ENCODE measurements around the gene PAPOLG. TPM values are rescaled to one million over a fixed set of nuclear protein-coding genes. Genes with fewer than 3 reads are reported as not detected.

Gene PAPOLG
- total RNA-seq, 4 donors from 2014 or later, result 14.4 to 21.6 (median 18.7) TPM

GRCh38 chr2:60746318-60746717, 9.8 kb upstream of the PAPOLG start:
- intact Hi-C loops (cut with DNase I; ENCODE audit: low total_unique reads), result no loop called here
- TF ChIP-seq POLR2A (IDR thresholded peaks at IDR 0.05), result no peak
- TF ChIP-seq CTCF (IDR thresholded peaks at IDR 0.05), result no peak
- no peak overlapping the region for H3K4me3 ChIP-seq (ENCODE audit: low read depth, poor library complexity, severe bottlenecking)
- WGBS, 2 donors, result 58 to 73% methylated on average over 8 of the region's 8 CpGs
- DNase-seq (ENCODE audit: low spot score in 2 of 2), result no peak

- 90 to 94% methylated on average over 1 of the region's 1 CpG for WGBS, 2 donors
- no peak for DNase-seq (ENCODE audit: low spot score in 2 of 2)
- TF ChIP-seq POLR2A (IDR thresholded peaks at IDR 0.05) (no peak), CTCF (IDR thresholded peaks at IDR 0.05) (no peak)
- intact Hi-C loops (cut with DNase I; ENCODE audit: low total_unique reads), result no loop called here
- H3K4me3 ChIP-seq (ENCODE audit: low read depth, poor library complexity, severe bottlenecking), result no peak overlapping the region
Observed at GRCh38 chr2:60759654-60760053, 3.6 kb downstream of the PAPOLG start.

- WGBS, 2 donors, result 69 to 77% methylated on average over 3 of the region's 3 CpGs
- no peak for TF ChIP-seq POLR2A (IDR thresholded peaks at IDR 0.05)
- intact Hi-C loops (cut with DNase I; ENCODE audit: low total_unique reads), result no loop called here
Observed at GRCh38 chr2:60764736-60765534, 8.9 kb downstream of the PAPOLG start.

GRCh38 chr2:60766283-60766682, 10.2 kb downstream of the PAPOLG start:
- WGBS, 2 donors, result 99% methylated on average over 3 of the region's 3 CpGs
- intact Hi-C loops (cut with DNase I; ENCODE audit: low total_unique reads), result no loop called here

More at GRCh38 chr2:60764736-60765534, 8.9 kb downstream of the PAPOLG start:
- no peak for DNase-seq (ENCODE audit: low spot score in 2 of 2)
- H3K4me3 ChIP-seq (ENCODE audit: low read depth, poor library complexity, severe bottlenecking), result no peak overlapping the region

GRCh38 chr2:60771508-60771907, 15.4 kb downstream of the PAPOLG start:
- intact Hi-C loops (cut with DNase I; ENCODE audit: low total_unique reads), result no loop called here
- no peak for DNase-seq (ENCODE audit: low spot score in 2 of 2)
- TF ChIP-seq POLR2A (IDR thresholded peaks at IDR 0.05), result no peak
- TF ChIP-seq CTCF (IDR thresholded peaks at IDR 0.05), result no peak
- 92 to 97% methylated on average over 3 of the region's 3 CpGs for WGBS, 2 donors
- no peak overlapping the region for H3K4me3 ChIP-seq (ENCODE audit: low read depth, poor library complexity, severe bottlenecking)

More at GRCh38 chr2:60766283-60766682, 10.2 kb downstream of the PAPOLG start:
- DNase-seq (ENCODE audit: low spot score in 2 of 2), result no peak
- no peak overlapping the region for H3K4me3 ChIP-seq (ENCODE audit: low read depth, poor library complexity, severe bottlenecking)
- TF ChIP-seq POLR2A (IDR thresholded peaks at IDR 0.05) (no peak), CTCF (IDR thresholded peaks at IDR 0.05) (no peak)

GRCh38 chr2:60775048-60775639, 19.1 kb downstream of the PAPOLG start:
- WGBS, 2 donors, result 88 to 92% methylated on average over 2 of the region's 2 CpGs
- intact Hi-C loops (cut with DNase I; ENCODE audit: low total_unique reads), result no loop called here

More at GRCh38 chr2:60775048-60775639, 19.1 kb downstream of the PAPOLG start:
- no peak for DNase-seq (ENCODE audit: low spot score in 2 of 2)
- TF ChIP-seq CTCF (IDR thresholded peaks at IDR 0.05) (no peak), POLR2A (IDR thresholded peaks at IDR 0.05) (no peak)
- H3K4me3 ChIP-seq (ENCODE audit: low read depth, poor library complexity, severe bottlenecking), result no peak overlapping the region

Data from lower leg skin (tissue), 4 donors.